Fibroblast of the conjunctiva (primary cell): ENCODE data around the gene TMEM94.

Experiments
- DNase-seq: peaks from one replicate; pipeline ENCODE4 v3.0.0-alpha.2; 2010; ENCODE audit warnings: low read depth

The TMEM94 gene

GRCh38 chr17:75496005-75496404 is 39.6 kb downstream of the TMEM94 start:
- no peak for DNase-seq

- no peak for DNase-seq
These were observed 41.7 kb downstream of the TMEM94 start for GRCh38 chr17:75498039-75498725.

GRCh38 chr17:75498726-75499213 is 42.3 kb downstream of the TMEM94 start:
- DNase-seq, result no peak

- DNase-seq, result no peak
These were observed 43.0 kb downstream of the TMEM94 start for GRCh38 chr17:75499313-75500022.

GRCh38 chr17:75500419-75501216 is 44.2 kb downstream of the TMEM94 start:
- no peak for DNase-seq

GRCh38 chr17:75501378-75502071 is 45.1 kb downstream of the TMEM94 start:
- no peak for DNase-seq

GRCh38 chr17:75502072-75502720 is 45.8 kb downstream of the TMEM94 start:
- no peak for DNase-seq

GRCh38 chr17:75502721-75503329 is 46.4 kb downstream of the TMEM94 start:
- no peak for DNase-seq

GRCh38 chr17:75503337-75503950 is 47.0 kb downstream of the TMEM94 start:
- DNase-seq, result no peak

- DNase-seq, result no peak
These were observed 47.5 kb downstream of the TMEM94 start for GRCh38 chr17:75503976-75504346.

- no peak for DNase-seq
These were observed 48.1 kb downstream of the TMEM94 start for GRCh38 chr17:75504347-75505151.

- DNase-seq, result no peak
These were observed 48.6 kb downstream of the TMEM94 start for GRCh38 chr17:75505152-75505409.

GRCh38 chr17:75505640-75506039 is 49.2 kb downstream of the TMEM94 start:
- no peak for DNase-seq

- no peak for DNase-seq
These were observed 49.7 kb downstream of the TMEM94 start for GRCh38 chr17:75506134-75506533.

- DNase-seq, result no peak
These were observed 50.5 kb downstream of the TMEM94 start for GRCh38 chr17:75506888-75507287.

- no peak for DNase-seq
These were observed 51.6 kb downstream of the TMEM94 start for GRCh38 chr17:75507733-75508719.

GRCh38 chr17:75508931-75509361 is 52.5 kb downstream of the TMEM94 start:
- DNase-seq, result no peak

- no peak for DNase-seq
These were observed 53.3 kb downstream of the TMEM94 start for GRCh38 chr17:75509528-75510258.
